SK-N-SH (cell line): ENCODE measurements around the gene TNFRSF18. TPM values are rescaled to one million over a fixed set of nuclear protein-coding genes. Genes with fewer than 3 reads are reported as not detected.

Source experiments
- CTCF ChIA-PET: fragments of 300-600, 350-600 bp; formaldehyde crosslinking; extraction: SDS; loops from one replicate; lab custom pipeline; 2021; lab: Yijun Ruan, JAX
- POLR2A ChIA-PET: fragments of 350-600 bp; sonication (Branson Sonifier 250); formaldehyde crosslinking; extraction: SDS; loops from one replicate; lab custom pipeline; 2020; ENCODE audit warnings: antibody characterized with exemption, inconsistent platforms; lab: Yijun Ruan, JAX
- DNase-seq: peaks from one replicate; pipeline ENCODE4 v3.0.0; 2012
- H2AFZ ChIP-seq: fragments of 200-600 bp; sonication (generic); 2 replicates; pipeline ENCODE4 v1.8.1; 2016; ENCODE audit warnings: antibody characterized with exemption, mild to moderate bottlenecking, low read depth
- H3F3A ChIP-seq: fragments of 200-600 bp; sonication (generic); replicated peaks from 2 replicates; pipeline ENCODE3; 2016; ENCODE audit warnings: antibody characterized with exemption, mild to moderate bottlenecking; ENCODE audit not compliant: insufficient read depth
- H3K27ac ChIP-seq, 2 experiments: fragments of 200-500 bp in 1 of 2; fragments of 200-600 bp in 1 of 2; sonication (Bioruptor generic) in 1 of 2; sonication (generic), shearing (Covaris generic) in 1 of 2; 2 replicates each; pipeline versions ENCODE4 v1.5.1 to v1.6.1; 2014 to 2016; ENCODE audit warnings: low read depth in 2 of 2, inconsistent platforms in 1 of 2, low read length in 1 of 2, mild to moderate bottlenecking in 1 of 2, mixed read lengths in 1 of 2
- H3K27me3 ChIP-seq: fragments of 200-600 bp; sonication (generic), shearing (Covaris generic); 2 replicates; pipeline ENCODE4 v1.6.1; 2016; ENCODE audit warnings: mixed run types; ENCODE audit not compliant: insufficient read depth
- H3K36me3 ChIP-seq, 2 experiments: fragments of 200-500 bp in 1 of 2; fragments of 200-600 bp in 1 of 2; sonication (Bioruptor generic) in 1 of 2; sonication (generic) in 1 of 2; replicated peaks in 1 of 2; 2 replicates each; pipeline versions ENCODE3 to v1.5.1; 2014 to 2016; ENCODE audit warnings: low read length in 1 of 2, mild to moderate bottlenecking in 1 of 2; ENCODE audit not compliant: insufficient read depth in 2 of 2, control insufficient read depth in 1 of 2
- H3K4me1 ChIP-seq, 2 experiments: fragments of 200-500 bp in 1 of 2; fragments of 200-600 bp in 1 of 2; sonication (Bioruptor generic) in 1 of 2; sonication (generic), shearing (Covaris generic) in 1 of 2; 2 replicates each; pipeline versions ENCODE4 v1.5.1 to v1.6.1; 2014 to 2016; ENCODE audit warnings: low read depth in 1 of 2, low read length in 1 of 2, mixed run types in 1 of 2; ENCODE audit not compliant: insufficient read depth in 2 of 2, control insufficient read depth in 1 of 2
- H3K4me2 ChIP-seq: fragments of 200-600 bp; sonication (generic), shearing (Covaris generic); 2 replicates; pipeline ENCODE4 v1.6.1; 2017; ENCODE audit warnings: mixed run types
- H3K4me3 ChIP-seq, 2 experiments: fragments of 200-500 bp in 1 of 2; fragments of 200-600 bp in 1 of 2; sonication (Bioruptor generic) in 1 of 2; sonication (generic), shearing (Covaris generic) in 1 of 2; 2 replicates each; pipeline versions ENCODE4 v1.5.1 to v1.8.1; 2014 to 2016; ENCODE audit warnings: low read depth in 2 of 2, inconsistent platforms in 1 of 2, low read length in 1 of 2, mild to moderate bottlenecking in 1 of 2, mixed read lengths in 1 of 2, moderate library complexity in 1 of 2
- H3K79me2 ChIP-seq: fragments of 200-600 bp; sonication (generic); 2 replicates; pipeline ENCODE4 v1.8.1; 2017; ENCODE audit warnings: mild to moderate bottlenecking; ENCODE audit not compliant: insufficient read depth
- H3K9ac ChIP-seq: fragments of 200-600 bp; sonication (generic); 2 replicates; pipeline ENCODE4 v1.6.1; 2017; ENCODE audit warnings: mixed run types
- H3K9me2 ChIP-seq: fragments of 200-600 bp; sonication (generic); 2 replicates; pipeline ENCODE4 v1.6.1; 2017; ENCODE audit warnings: mixed run types
- H3K9me3 ChIP-seq: fragments of 200-600 bp; sonication (generic); 2 replicates; pipeline ENCODE4 v1.6.1; 2017; ENCODE audit warnings: mixed run types, mild to moderate bottlenecking, moderate library complexity
- H4K20me1 ChIP-seq: fragments of 200-600 bp; sonication (generic); 2 replicates; pipeline ENCODE4 v1.6.1; 2017; ENCODE audit warnings: mild to moderate bottlenecking, mixed run types; ENCODE audit not compliant: insufficient read depth
- CHD2 ChIP-seq: fragments of 150-350 bp; IDR thresholded peaks from 2 replicates; pipeline ENCODE4 v1.6.1; 2018; ENCODE audit warnings: low read length; ENCODE audit not compliant: partially characterized antibody
- CTCF ChIP-seq: fragments of 200-600 bp; sonication (generic); IDR thresholded peaks from 2 replicates; pipeline ENCODE4 v1.6.1; 2017; ENCODE audit warnings: antibody characterized with exemption, mild to moderate bottlenecking, moderate library complexity
- EP300 ChIP-seq, 2 experiments: IDR thresholded peaks; 2 replicates each; pipeline versions ENCODE4 v1.4.0 to v1.6.1; 2012; ENCODE audit warnings: borderline replicate concordance in 1 of 2, low read depth in 1 of 2, low read length in 1 of 2
- GATA2 ChIP-seq: sonication (generic); formaldehyde crosslinking; IDR thresholded peaks from 2 replicates; pipeline ENCODE4 v1.5.0; 2020; ENCODE audit warnings: mild to moderate bottlenecking, missing genetic modification reagents
- MXI1 ChIP-seq: IDR thresholded peaks from 2 replicates; pipeline ENCODE4 v1.6.1; 2012; ENCODE audit warnings: mild to moderate bottlenecking, low read depth, low read length, improper control_type of control experiment
- NFIC ChIP-seq: IDR thresholded peaks from 2 replicates; pipeline ENCODE4 v1.4.0; 2012; ENCODE audit warnings: borderline replicate concordance
- NRF1 ChIP-seq: IDR thresholded peaks from 2 replicates; pipeline ENCODE4 v1.6.1; 2012; ENCODE audit warnings: low read depth, mild to moderate bottlenecking, low read length
- POLR2AphosphoS5 ChIP-seq: IDR thresholded peaks from 2 replicates; pipeline ENCODE4 v1.6.1; 2012; ENCODE audit warnings: low read depth, low read length
- RAD21 ChIP-seq: IDR thresholded peaks from 2 replicates; pipeline ENCODE4 v1.6.1; 2012; ENCODE audit warnings: mild to moderate bottlenecking, low read length
- SIN3A ChIP-seq: IDR thresholded peaks from 2 replicates; pipeline ENCODE4 v1.6.1; 2012; ENCODE audit warnings: low read depth, mild to moderate bottlenecking, low read length, moderate library complexity, borderline replicate concordance
- SMC3 ChIP-seq: IDR thresholded peaks from 2 replicates; pipeline ENCODE4 v1.6.1; 2012; ENCODE audit warnings: low read depth, low read length, improper control_type of control experiment
- TCF12 ChIP-seq: IDR thresholded peaks from 2 replicates; pipeline ENCODE4 v1.4.0; 2012
- TEAD4 ChIP-seq: IDR thresholded peaks from 2 replicates; pipeline ENCODE4 v1.4.0; 2012; ENCODE audit warnings: mild to moderate bottlenecking, borderline replicate concordance; ENCODE audit not compliant: insufficient read depth
- YY1 ChIP-seq: IDR thresholded peaks from 2 replicates; pipeline ENCODE4 v1.4.0; 2012; ENCODE audit warnings: low read depth, mild to moderate bottlenecking
- WGBS: methylation state at CpG from one replicate; pipeline ENCODE4 v1.1.6; 2017; ENCODE audit warnings: low lambda C conversion rate; 5-methylcytosine and 5-hydroxymethylcytosine counted together
- polyA plus RNA-seq, 3 experiments: library from polyadenylated mRNA; depleted of rRNA; stranded (reverse); fragments of >200 nt; gene quantifications; 2 replicates each; pipeline ENCODE4 v1.2.3, GENCODE V29; 2012

The TNFRSF18 gene
- polyA plus RNA-seq, 1 of the 3 experiments (the other 2 are of a cell fraction) = 0.05 TPM

GRCh38 chr1:1178794-1179331, 27.5 kb downstream of the TNFRSF18 start:
- Histone ChIP-seq H2AFZ (no peak overlapping the region), H3K27me3 (no peaks in the 10 kb centered on the region), H3K4me2 (no peak overlapping the region), H3K36me3 (no peaks in the 10 kb centered on the region), H3F3A (no peaks in the 10 kb centered on the region), H3K9me2 (no peaks in the 10 kb centered on the region), H3K9ac (no peak overlapping the region), H3K9me3 (no peaks in the 10 kb centered on the region), H4K20me1 (no peaks in the 10 kb centered on the region), H3K27ac (no peak overlapping the region), H3K4me3 (no peak overlapping the region), H3K79me2 (no peaks in the 10 kb centered on the region)
- DNase-seq = peak; percentile 30
- ChIA-PET CTCF (no interaction called here), POLR2A (no interaction called here)
- TF ChIP-seq NFIC = no peak
- no peak for TF ChIP-seq GATA2 (CRISPR knock-in tag)
- no peak for TF ChIP-seq POLR2AphosphoS5
- TF ChIP-seq NRF1 = no peak
- TF ChIP-seq, all 33 proteins: peak for 0
- H3K4me1 ChIP-seq = no peaks in the 10 kb centered on the region
- WGBS = 71% methylated on average over 8 of the region's 32 CpGs

GRCh38 chr1:1177452-1178206, 28.8 kb downstream of the TNFRSF18 start:
- CTCF ChIA-PET = interaction anchor here (0.9 kb wide), 1 partner anchor 55 kb away, joined by 3 read pairs; no protein-coding TSS in a partner anchor
- no peaks in the 10 kb centered on the region for H4K20me1 ChIP-seq

More at GRCh38 chr1:1177452-1178206, 28.8 kb downstream of the TNFRSF18 start:
- no peak for DNase-seq
- no peaks in the 10 kb centered on the region for H3K79me2 ChIP-seq
- no peak overlapping the region for H3K27ac ChIP-seq
- no peaks in the 10 kb centered on the region for H3K9me3 ChIP-seq
- no peak overlapping the region for H2AFZ ChIP-seq
- no peaks in the 10 kb centered on the region for H3K4me1 ChIP-seq
- H3K27me3 ChIP-seq = no peaks in the 10 kb centered on the region
- 43% methylated on average over 6 of the region's 21 CpGs for WGBS
- TF ChIP-seq YY1 = no peak
- TF ChIP-seq NRF1 = no peak
- no peak for TF ChIP-seq SMC3
- TF ChIP-seq SIN3A = no peak
- no peak for TF ChIP-seq TCF12
- TF ChIP-seq MXI1 = no peak
- TF ChIP-seq CHD2 = no peak
- no peak for TF ChIP-seq RAD21
- TF ChIP-seq CTCF = no peak
- no peak for TF ChIP-seq NFIC
- TF ChIP-seq TEAD4 = no peak
- no peak for TF ChIP-seq EP300 (IDR thresholded peaks at IDR 0.05; ENCODE audit: borderline replicate concordance in 1 of 2, low read depth in 1 of 2, low read length in 1 of 2)
- no peaks in the 10 kb centered on the region for H3F3A ChIP-seq
- no peak overlapping the region for H3K9ac ChIP-seq
- no peaks in the 10 kb centered on the region for H3K9me2 ChIP-seq
- no peak overlapping the region for H3K4me2 ChIP-seq
- H3K36me3 ChIP-seq = no peaks in the 10 kb centered on the region
- no peak overlapping the region for H3K4me3 ChIP-seq
- POLR2A ChIA-PET = no interaction called here
